AG08395 (cell line): Measurements from ENCODE around the gene CNPY2.
"Not testable (repeated sequence)": the region's sequence is repeated elsewhere in the genome, so short reads cannot be mapped to it uniquely, and the experiment has no call there.

Source experiments
- DNase-seq: peaks from one replicate; pipeline ENCODE4 v3.0.0; 2012; ENCODE audit warnings: mixed read lengths, low spot score

Gene CNPY2

GRCh38 chr12:56297400-56297799 is 18.4 kb downstream of the CNPY2 start:
- no peak for DNase-seq

GRCh38 chr12:56296295-56296694 is 19.5 kb downstream of the CNPY2 start:
- no peak for DNase-seq

- DNase-seq, result no peak
These were observed 22.0 kb downstream of the CNPY2 start for GRCh38 chr12:56293795-56294194.

GRCh38 chr12:56288705-56289387 is 26.9 kb downstream of the CNPY2 start:
- no peak for DNase-seq

- DNase-seq, result no peak
These were observed 29.6 kb downstream of the CNPY2 start for GRCh38 chr12:56286044-56286830.

- not testable (repeated sequence) for DNase-seq
These were observed 31.5 kb downstream of the CNPY2 start for GRCh38 chr12:56284263-56284662.

- no peak for DNase-seq
These were observed 33.2 kb downstream of the CNPY2 start for GRCh38 chr12:56282579-56282978.

GRCh38 chr12:56282030-56282429 is 33.8 kb downstream of the CNPY2 start:
- DNase-seq, result no peak

- no peak for DNase-seq
These were observed 34.9 kb downstream of the CNPY2 start for GRCh38 chr12:56280849-56281248.

GRCh38 chr12:56278905-56279304 is 36.9 kb downstream of the CNPY2 start:
- no peak for DNase-seq

- DNase-seq, result no peak
These were observed 41.5 kb downstream of the CNPY2 start for GRCh38 chr12:56274299-56274698.

- DNase-seq, result not testable (repeated sequence)
These were observed 43.3 kb downstream of the CNPY2 start for GRCh38 chr12:56272468-56272867.

- DNase-seq, result peak; percentile 62
These were observed 44.8 kb downstream of the CNPY2 start for GRCh38 chr12:56271031-56271430.

- DNase-seq, result no peak
These were observed 48.2 kb downstream of the CNPY2 start for GRCh38 chr12:56267443-56268071.

GRCh38 chr12:56266693-56267442 is 48.9 kb downstream of the CNPY2 start, which contains the start of gene COQ10A:
Gene COQ10A (plus strand): TSS chr12:56266942. CDS start chr12:56267119, 177 bp downstream.
- peak; percentile 94 for DNase-seq

- DNase-seq, result not testable (repeated sequence)
These were observed 49.6 kb downstream of the CNPY2 start for GRCh38 chr12:56266068-56266692.

- DNase-seq, result not testable (repeated sequence)
These were observed 52.8 kb downstream of the CNPY2 start for GRCh38 chr12:56262955-56263354.

GRCh38 chr12:56261503-56262232 is 54.1 kb downstream of the CNPY2 start:
- DNase-seq, result peak; percentile 90

- DNase-seq, result no peak
These were observed 54.9 kb downstream of the CNPY2 start for GRCh38 chr12:56260921-56261320.

GRCh38 chr12:56260380-56260779 is 55.4 kb downstream of the CNPY2 start:
- no peak for DNase-seq
